A549 (cell line): ENCODE data around the gene HOXA5. TPM values are rescaled to one million over a fixed set of nuclear protein-coding genes. Genes with fewer than 3 reads are reported as not detected.
A peak's percentile ranks its signal among the peaks of the same experiment; 100 is the strongest.

Experiments
- ATAC-seq, 2 experiments: fragments of 200-7000 bp in 1 of 2; fragments of >200 bp in 1 of 2; cut with Nextera tagmentation in 1 of 2; cut with Tn5 transposase in 1 of 2; 3 replicates each; pipeline versions ENCODE4 v1.8.0 to v1.9.1; 2018 to 2020; ENCODE audit warnings: mild to moderate bottlenecking in 1 of 2, moderate library complexity in 1 of 2
- CTCF ChIA-PET: fragments of 300-600 bp; sonication (Branson Sonifier 250); formaldehyde crosslinking; extraction: SDS; loops from one replicate; lab custom pipeline; 2021; ENCODE audit warnings: antibody characterized with exemption, inconsistent platforms; lab: Yijun Ruan, JAX
- POLR2A ChIA-PET: fragments of 350-600 bp; formaldehyde crosslinking; extraction: SDS; loops from one replicate; lab custom pipeline; 2021; ENCODE audit warnings: antibody characterized with exemption, inconsistent platforms; lab: Yijun Ruan, JAX
- DNase-seq, 2 experiments: peaks; one replicate each; pipeline versions ENCODE4 v3.0.0 to v3.0.0-alpha.2; 2011 to 2016; ENCODE audit warnings: low read depth in 1 of 2, low spot score in 1 of 2
- FAIRE-seq: peaks from 2 replicates; lab custom pipeline; 2011; peaks lifted over from hg19 to GRCh38; lab: Jason Lieb, UNC
- H3K27ac ChIP-seq, 2 experiments: fragments of >200 bp; sonication (Bioruptor Twin); formaldehyde crosslinking; 3 replicates each; pipeline ENCODE4 v1.5.1; 2016 to 2017
- H3K4me1 ChIP-seq: fragments of >200 bp; sonication (Bioruptor Twin); formaldehyde crosslinking; 3 replicates; pipeline ENCODE4 v1.6.1; 2016
- H3K4me2 ChIP-seq: fragments of >200 bp; sonication (Bioruptor Twin); formaldehyde crosslinking; 3 replicates; pipeline ENCODE4 v1.6.1; 2016
- H3K4me3 ChIP-seq: fragments of >200 bp; sonication (Bioruptor Twin); formaldehyde crosslinking; 3 replicates; pipeline ENCODE4 v1.5.1; 2016
- H3K9me3 ChIP-seq: fragments of >200 bp; sonication (Bioruptor Twin); formaldehyde crosslinking; 3 replicates; pipeline ENCODE4 v1.6.1; 2016
- BHLHE40 ChIP-seq: IDR thresholded peaks from 2 replicates; pipeline ENCODE4 v1.6.1; 2012; ENCODE audit warnings: low read depth, low read length, inconsistent platforms
- CBX2 ChIP-seq: fragments of 200-600 bp; sonication (generic); IDR thresholded peaks from 2 replicates; pipeline ENCODE4 v1.6.1; 2016; ENCODE audit warnings: low read depth, mild to moderate bottlenecking, borderline replicate concordance
- EHF ChIP-seq: fragments of 250-450 bp; sonication (Bioruptor Pico); IDR thresholded peaks from 2 replicates; pipeline ENCODE4 v1.5.0; 2020; ENCODE audit warnings: mild to moderate bottlenecking
- EHMT2 ChIP-seq: fragments of 200-600 bp; sonication (generic); IDR thresholded peaks from 2 replicates; pipeline ENCODE4 v1.6.1; 2016; ENCODE audit warnings: antibody characterized with exemption, low read depth, mild to moderate bottlenecking, moderate library complexity
- EP300 ChIP-seq, 2 experiments: fragments of >200 bp; sonication (Bioruptor Twin); formaldehyde crosslinking; IDR thresholded peaks; 2 replicates in 1 of 2; 3 replicates in 1 of 2; pipeline ENCODE4 v1.6.1; 2016 to 2017
- FOSL2 ChIP-seq, 2 experiments: fragments of 450-650 bp in 1 of 2; fragments of >200 bp in 1 of 2; sonication (Bioruptor Twin) in 1 of 2; formaldehyde crosslinking; IDR thresholded peaks; 2 replicates each; pipeline versions ENCODE4 v1.5.0 to v1.6.1; 2016 to 2020; ENCODE audit warnings: mild to moderate bottlenecking in 1 of 2, moderate library complexity in 1 of 2
- FOXS1 ChIP-seq: fragments of 250-450 bp; sonication (Bioruptor Pico); IDR thresholded peaks from 2 replicates; pipeline ENCODE4 v1.5.0; 2020; ENCODE audit warnings: mild to moderate bottlenecking, moderate library complexity
- HDAC2 ChIP-seq: fragments of 200-600 bp; sonication (generic); IDR thresholded peaks from 2 replicates; pipeline ENCODE4 v1.6.1; 2016
- HEYL ChIP-seq: fragments of 250-450 bp; sonication (Bioruptor Pico); IDR thresholded peaks from 2 replicates; pipeline ENCODE4 v1.8.0; 2021; ENCODE audit warnings: mild to moderate bottlenecking, moderate library complexity
- HOXB5 ChIP-seq: fragments of 250-450 bp; sonication (Bioruptor Pico); IDR thresholded peaks from 2 replicates; pipeline ENCODE4 v1.5.0; 2020; ENCODE audit warnings: mild to moderate bottlenecking, moderate library complexity
- JUN ChIP-seq, 2 experiments: fragments of >200 bp; sonication (Bioruptor Twin); formaldehyde crosslinking; IDR thresholded peaks; 2 replicates in 1 of 2; 3 replicates in 1 of 2; pipeline ENCODE4 v1.6.1; 2016 to 2017
- JUNB ChIP-seq: fragments of >200 bp; sonication (Bioruptor Twin); formaldehyde crosslinking; IDR thresholded peaks from 2 replicates; pipeline ENCODE4 v1.6.1; 2016
- KDM1A ChIP-seq: fragments of 200-600 bp; sonication (generic); IDR thresholded peaks from 2 replicates; pipeline ENCODE4 v1.6.1; 2016; ENCODE audit warnings: low read depth, mild to moderate bottlenecking
- MAZ ChIP-seq: fragments of 150-350 bp; IDR thresholded peaks from 2 replicates; pipeline ENCODE4 v1.6.1; 2014; ENCODE audit warnings: antibody characterized with exemption, low read depth, low read length, borderline replicate concordance
- NFE2L2 ChIP-seq: fragments of 150-350 bp; conservative IDR thresholded peaks from 2 replicates; pipeline ENCODE4 v1.6.1; 2014; ENCODE audit warnings: low read length
- NR3C1 ChIP-seq: fragments of >200 bp; sonication (Bioruptor Twin); formaldehyde crosslinking; IDR thresholded peaks from 3 replicates; pipeline ENCODE4 v1.6.1; 2017
- POLR2A ChIP-seq: IDR thresholded peaks from 2 replicates; pipeline ENCODE4 v1.6.1; 2012; ENCODE audit warnings: mild to moderate bottlenecking, low read length
- RARB ChIP-seq: fragments of 250-450 bp; sonication (Bioruptor Pico); IDR thresholded peaks from 2 replicates; pipeline ENCODE4 v1.8.0; 2021; ENCODE audit warnings: mild to moderate bottlenecking, moderate library complexity
- RFX5 ChIP-seq: fragments of 450-650 bp; IDR thresholded peaks from 2 replicates; pipeline ENCODE4 v1.7.1; 2014; ENCODE audit warnings: antibody characterized with exemption, mild to moderate bottlenecking, moderate library complexity
- TP53 ChIP-seq: fragments of 250-450 bp; sonication (Bioruptor Pico); IDR thresholded peaks from 2 replicates; pipeline ENCODE4 v1.5.0; 2021; ENCODE audit warnings: mild to moderate bottlenecking, moderate library complexity
- WGBS: methylation state at CpG from one replicate; pipeline ENCODE4 v1.1.6; 2017; ENCODE audit errors: missing lambda C conversion rate; 5-methylcytosine and 5-hydroxymethylcytosine counted together
- polyA plus RNA-seq, 4 experiments: library from polyadenylated mRNA; depleted of rRNA in 3 of 4; stranded (reverse); fragments of >200 nt; fragmentation: RNase III in 1 of 4; extraction: RNeasy Plus Mini Kit Qiagen cat#74134 plus additional on column Dnase treatment in 1 of 4; gene quantifications; 2 replicates in 3 of 4; 3 replicates in 1 of 4; pipeline ENCODE4 v1.2.3, GENCODE V29; 2011 to 2017
- TF ChIP-seq, protein P1 (sequence below): fragments of 200-600 bp; sonication (generic); IDR thresholded peaks from 2 replicates; pipeline ENCODE4 v1.6.1; 2016; ENCODE audit warnings: antibody characterized with exemption, mild to moderate bottlenecking, moderate library complexity
- TF ChIP-seq, protein P2 (sequence below): fragments of >200 bp; sonication (Bioruptor Twin); formaldehyde crosslinking; IDR thresholded peaks from 3 replicates; pipeline ENCODE4 v1.6.1; 2016

HOXA5 gene
- polyA plus RNA-seq, 2 of the 4 experiments (the other 2 are of a cell fraction), result 4.0 to 6.5 TPM

DNA sequence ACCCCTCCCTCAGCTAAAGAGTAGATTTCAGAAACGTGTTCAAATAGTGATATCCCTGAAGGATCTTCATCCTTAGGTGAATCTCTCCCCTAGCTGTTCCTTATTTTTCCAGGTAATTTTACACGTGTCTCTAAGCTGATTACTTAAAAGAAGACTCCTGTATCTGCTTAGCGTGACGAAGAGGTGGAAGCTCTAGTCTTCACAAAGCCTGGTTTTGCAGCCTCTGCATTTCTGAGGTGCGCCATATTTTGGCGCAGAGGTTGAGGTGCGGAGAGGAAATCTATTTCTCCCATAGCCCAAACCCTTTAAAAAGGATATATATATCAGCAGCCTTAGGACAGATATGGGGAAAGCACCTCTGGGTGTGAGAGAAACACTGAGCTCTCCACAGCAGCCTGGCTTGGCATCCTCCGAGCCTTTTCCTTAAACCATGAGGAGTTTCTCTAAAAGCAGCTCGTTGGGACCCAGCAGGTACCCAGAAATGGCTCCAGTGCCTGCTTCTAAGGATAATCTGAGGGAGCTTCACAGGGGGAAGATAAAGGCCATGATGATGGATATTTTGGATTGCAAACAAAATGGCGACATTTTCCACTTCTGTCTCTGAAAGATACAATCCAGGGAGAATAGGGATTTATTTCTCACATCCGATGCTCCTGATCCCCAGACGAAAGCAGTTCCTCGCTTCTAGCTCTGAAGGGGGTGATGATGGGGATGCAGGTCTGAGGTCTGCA is 38.0 kb downstream of the HOXA5 start:
- no peak for DNase-seq
- no peak for ATAC-seq
- H3K9me3 ChIP-seq, result no peaks in the 10 kb centered on the region
- peaks cover 12% of the 10 kb centered on the region for H3K4me1 ChIP-seq
- no peak for TF ChIP-seq KDM1A
- TF ChIP-seq, protein P1, sequence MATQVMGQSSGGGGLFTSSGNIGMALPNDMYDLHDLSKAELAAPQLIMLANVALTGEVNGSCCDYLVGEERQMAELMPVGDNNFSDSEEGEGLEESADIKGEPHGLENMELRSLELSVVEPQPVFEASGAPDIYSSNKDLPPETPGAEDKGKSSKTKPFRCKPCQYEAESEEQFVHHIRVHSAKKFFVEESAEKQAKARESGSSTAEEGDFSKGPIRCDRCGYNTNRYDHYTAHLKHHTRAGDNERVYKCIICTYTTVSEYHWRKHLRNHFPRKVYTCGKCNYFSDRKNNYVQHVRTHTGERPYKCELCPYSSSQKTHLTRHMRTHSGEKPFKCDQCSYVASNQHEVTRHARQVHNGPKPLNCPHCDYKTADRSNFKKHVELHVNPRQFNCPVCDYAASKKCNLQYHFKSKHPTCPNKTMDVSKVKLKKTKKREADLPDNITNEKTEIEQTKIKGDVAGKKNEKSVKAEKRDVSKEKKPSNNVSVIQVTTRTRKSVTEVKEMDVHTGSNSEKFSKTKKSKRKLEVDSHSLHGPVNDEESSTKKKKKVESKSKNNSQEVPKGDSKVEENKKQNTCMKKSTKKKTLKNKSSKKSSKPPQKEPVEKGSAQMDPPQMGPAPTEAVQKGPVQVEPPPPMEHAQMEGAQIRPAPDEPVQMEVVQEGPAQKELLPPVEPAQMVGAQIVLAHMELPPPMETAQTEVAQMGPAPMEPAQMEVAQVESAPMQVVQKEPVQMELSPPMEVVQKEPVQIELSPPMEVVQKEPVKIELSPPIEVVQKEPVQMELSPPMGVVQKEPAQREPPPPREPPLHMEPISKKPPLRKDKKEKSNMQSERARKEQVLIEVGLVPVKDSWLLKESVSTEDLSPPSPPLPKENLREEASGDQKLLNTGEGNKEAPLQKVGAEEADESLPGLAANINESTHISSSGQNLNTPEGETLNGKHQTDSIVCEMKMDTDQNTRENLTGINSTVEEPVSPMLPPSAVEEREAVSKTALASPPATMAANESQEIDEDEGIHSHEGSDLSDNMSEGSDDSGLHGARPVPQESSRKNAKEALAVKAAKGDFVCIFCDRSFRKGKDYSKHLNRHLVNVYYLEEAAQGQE, result 0 out of 2 replicates have a peak, but pooled peaks have one; percentile 18
- TF ChIP-seq EHMT2, result peak; percentile 25; the same call in 1 of the 2 replicates
- POLR2A ChIA-PET, result interaction anchor here (0.6 kb wide), 1 partner anchor 128 kb away, joined by 3 read pairs; no protein-coding TSS in a partner anchor
- H3K27ac ChIP-seq, result no peak overlapping the region
- FAIRE-seq, result no peak
- CTCF ChIA-PET, result interaction anchor here (0.6 to 3.7 kb wide), 11 partner anchors 8 to 1213 kb away, joined by 3 to 20 read pairs (median 4); partner anchors contain the start of genes HOXA1 and HOXA5
- WGBS, result 90% methylated on average over 13 of the region's 13 CpGs
- no peak overlapping the region for H3K4me2 ChIP-seq
- no peak overlapping the region for H3K4me3 ChIP-seq

DNA sequence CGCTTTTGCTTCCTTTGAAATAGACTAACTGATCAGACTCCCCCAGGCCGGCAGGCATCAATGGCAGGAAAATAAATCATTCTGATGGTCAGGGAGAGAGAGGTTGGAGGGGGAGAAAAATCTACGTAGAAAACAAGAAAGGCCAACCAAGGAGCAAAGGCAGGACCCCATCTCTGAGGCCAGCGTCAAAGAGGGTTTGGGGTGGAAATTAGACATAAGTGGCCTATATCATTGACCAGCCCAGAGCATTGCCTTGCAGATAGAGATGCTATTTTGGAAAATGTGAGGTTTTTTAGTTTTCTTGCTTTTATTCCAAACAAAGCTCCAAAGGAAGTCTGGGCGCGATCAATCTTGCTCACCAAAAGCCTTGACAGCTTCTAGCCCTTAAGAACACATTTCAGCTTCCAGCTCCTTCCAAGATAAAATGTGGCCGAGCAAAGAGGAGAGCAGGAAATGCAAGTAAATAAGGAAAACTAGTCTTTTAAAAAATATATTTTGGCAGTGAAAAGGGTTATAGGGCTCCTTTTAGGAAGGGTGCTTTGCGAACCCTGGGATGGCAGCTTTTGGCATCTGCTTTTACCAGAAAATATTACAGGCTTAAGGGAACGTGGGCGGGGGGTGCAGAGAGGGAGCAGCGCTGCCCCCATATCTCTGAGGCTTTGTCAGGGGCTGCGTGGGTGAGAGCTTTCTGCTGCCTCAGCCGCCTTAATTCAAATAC is 39.0 kb downstream of the HOXA5 start:
- H3K9me3 ChIP-seq, result no peaks in the 10 kb centered on the region
- CTCF ChIA-PET, result interaction anchor here (0.6 to 3.7 kb wide), 7 partner anchors 7 to 1212 kb away, joined by 3 to 20 read pairs (median 4); partner anchors contain the start of gene HOXA1
- POLR2A ChIA-PET, result no interaction called here
- no peak overlapping the region for H3K4me3 ChIP-seq
- no peak overlapping the region for H3K27ac ChIP-seq
- peaks cover 2% of the 10 kb centered on the region; the same call in 1 of the 3 replicates for H3K4me1 ChIP-seq
- DNase-seq (no peak), FAIRE-seq (no peak)
- TF ChIP-seq JUN (IDR thresholded peaks at IDR 0.05) (no peak), HEYL (CRISPR knock-in tag) (no peak), RARB (no peak), FOSL2 (IDR thresholded peaks at IDR 0.05) (no peak), FOSL2 (CRISPR knock-in tag; IDR thresholded peaks at IDR 0.05) (no peak), NFE2L2 (no peak), RFX5 (no peak), CBX2 (no peak), BHLHE40 (no peak)
- TF ChIP-seq, protein P2, sequence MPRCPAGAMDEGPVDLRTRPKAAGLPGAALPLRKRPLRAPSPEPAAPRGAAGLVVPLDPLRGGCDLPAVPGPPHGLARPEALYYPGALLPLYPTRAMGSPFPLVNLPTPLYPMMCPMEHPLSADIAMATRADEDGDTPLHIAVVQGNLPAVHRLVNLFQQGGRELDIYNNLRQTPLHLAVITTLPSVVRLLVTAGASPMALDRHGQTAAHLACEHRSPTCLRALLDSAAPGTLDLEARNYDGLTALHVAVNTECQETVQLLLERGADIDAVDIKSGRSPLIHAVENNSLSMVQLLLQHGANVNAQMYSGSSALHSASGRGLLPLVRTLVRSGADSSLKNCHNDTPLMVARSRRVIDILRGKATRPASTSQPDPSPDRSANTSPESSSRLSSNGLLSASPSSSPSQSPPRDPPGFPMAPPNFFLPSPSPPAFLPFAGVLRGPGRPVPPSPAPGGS, result no peak
- TF ChIP-seq, all 56 proteins: peak for 0
- no peak for ATAC-seq
- 93% methylated on average over 13 of the region's 13 CpGs for WGBS
- no peak overlapping the region for H3K4me2 ChIP-seq

GRCh38 chr7:27103489-27104226 is 39.8 kb downstream of the HOXA5 start:
- FAIRE-seq (no peak), ATAC-seq (no peak; a peak in 1 of 6 replicates), DNase-seq (no peak)
- Histone ChIP-seq H3K4me2 (no peak overlapping the region), H3K4me1 (no peaks in the 10 kb centered on the region; the same call in 2 of the 3 replicates), H3K27ac (no peak overlapping the region), H3K4me3 (no peak overlapping the region), H3K9me3 (no peaks in the 10 kb centered on the region)
- CTCF ChIA-PET, result no interaction called here
- no peak for TF ChIP-seq EHF (CRISPR knock-in tag)
- no peak for TF ChIP-seq HDAC2
- no peak for TF ChIP-seq RARB
- TF ChIP-seq EP300 (IDR thresholded peaks at IDR 0.05), result no peak
- no peak for TF ChIP-seq HOXB5 (CRISPR knock-in tag)
- TF ChIP-seq FOXS1 (CRISPR knock-in tag), result no peak
- no peak for TF ChIP-seq JUNB
- no peak for TF ChIP-seq TP53 (CRISPR knock-in tag)
- no peak for TF ChIP-seq HEYL (CRISPR knock-in tag)
- no peak for TF ChIP-seq POLR2A
- TF ChIP-seq NR3C1, result no peak
- no peak for TF ChIP-seq MAZ
- 95% methylated on average over 31 of the region's 35 CpGs for WGBS
- POLR2A ChIA-PET, result no interaction called here
